ENCODE data around the gene BRK1. TPM values are rescaled to one million over a fixed set of nuclear protein-coding genes. Genes with fewer than 3 reads are reported as not detected.
"Not testable (repeated sequence)": the region's sequence is repeated elsewhere in the genome, so short reads cannot be mapped to it uniquely, and the experiment has no call there.

Gene BRK1
- total RNA-seq: 77.0 and 126 TPM in 2 replicates

GRCh38 chr3:10115326-10116137 is at the start of gene BRK1:
Gene BRK1, plus strand, starts transcription at chr3:10115675. Its CDS starts 27 bp downstream, at chr3:10115702.
- peak; percentile 97 for DNase-seq (ENCODE audit: low read depth)
- H3K4me3 ChIP-seq (ENCODE audit: low read depth, low read length): peak within 1 kb of the TSS; percentile 95
- no peak for TF ChIP-seq CTCF (IDR thresholded peaks at IDR 0.05; ENCODE audit: insufficient read depth, low read depth, low read length)

GRCh38 chr3:10070077-10070476 is 45.4 kb upstream of the BRK1 start:
- not testable (repeated sequence) for H3K4me3 ChIP-seq (ENCODE audit: low read depth, low read length); DNase-seq (ENCODE audit: low read depth)

GRCh38 chr3:10074666-10075065 is 40.8 kb upstream of the BRK1 start:
- no peak for TF ChIP-seq CTCF (IDR thresholded peaks at IDR 0.05; ENCODE audit: insufficient read depth, low read depth, low read length)
- no peak for DNase-seq (ENCODE audit: low read depth)
- H3K4me3 ChIP-seq (ENCODE audit: low read depth, low read length): no peak overlapping the region

- no peak overlapping the region for H3K4me3 ChIP-seq (ENCODE audit: low read depth, low read length)
- TF ChIP-seq CTCF (IDR thresholded peaks at IDR 0.05; ENCODE audit: insufficient read depth, low read depth, low read length): no peak
- no peak for DNase-seq (ENCODE audit: low read depth)
Measured at GRCh38 chr3:10081871-10082270, 33.6 kb upstream of the BRK1 start.

- DNase-seq (ENCODE audit: low read depth): no peak
- no peak for TF ChIP-seq CTCF (IDR thresholded peaks at IDR 0.05; ENCODE audit: insufficient read depth, low read depth, low read length)
- H3K4me3 ChIP-seq (ENCODE audit: low read depth, low read length): no peak overlapping the region
Measured at GRCh38 chr3:10085738-10086137, 29.7 kb upstream of the BRK1 start.

- DNase-seq (ENCODE audit: low read depth): peak; percentile 12
- TF ChIP-seq CTCF (IDR thresholded peaks at IDR 0.05; ENCODE audit: insufficient read depth, low read depth, low read length): no peak
- H3K4me3 ChIP-seq (ENCODE audit: low read depth, low read length): no peak overlapping the region
Measured at GRCh38 chr3:10088256-10088655, 27.2 kb upstream of the BRK1 start.

- TF ChIP-seq CTCF (IDR thresholded peaks at IDR 0.05; ENCODE audit: insufficient read depth, low read depth, low read length): no peak
- no peak overlapping the region for H3K4me3 ChIP-seq (ENCODE audit: low read depth, low read length)
- DNase-seq (ENCODE audit: low read depth): no peak
Measured at GRCh38 chr3:10090179-10090578, 25.3 kb upstream of the BRK1 start.

GRCh38 chr3:10090774-10091173 is 24.7 kb upstream of the BRK1 start:
- not testable (repeated sequence) for H3K4me3 ChIP-seq (ENCODE audit: low read depth, low read length); DNase-seq (ENCODE audit: low read depth)

- not testable (repeated sequence) for DNase-seq (ENCODE audit: low read depth)
Measured at GRCh38 chr3:10091387-10091786, 24.1 kb upstream of the BRK1 start.

More at GRCh38 chr3:10091387-10091786, 24.1 kb upstream of the BRK1 start:
- not testable (repeated sequence) for H3K4me3 ChIP-seq (ENCODE audit: low read depth, low read length)

Data from fibroblast of villous mesenchyme (primary cell).